Stimulated activated CD8-positive, alpha-beta memory T cell treated with anti-CD3 and anti-CD28 coated beads, Interleukin-15, amount 100 ng/mL, for 1 hour (primary cell): ENCODE data around the gene DCXR.

ENCODE experiments used
- DNase-seq: peaks from one replicate; pipeline ENCODE4 v3.0.0-alpha.2; 2020; ENCODE audit warnings: low read depth

DCXR gene

GRCh38 chr17:82011617-82012187, 25.8 kb downstream of the DCXR start:
- DNase-seq: no peak

- DNase-seq: no peak
Observed at GRCh38 chr17:82010575-82011525, 26.6 kb downstream of the DCXR start.

- no peak for DNase-seq
Observed at GRCh38 chr17:82009413-82009812, 28.1 kb downstream of the DCXR start.

- DNase-seq: no peak
Observed at GRCh38 chr17:82008941-82009405, 28.5 kb downstream of the DCXR start.

GRCh38 chr17:82008258-82008940, 29.1 kb downstream of the DCXR start:
- DNase-seq: no peak

GRCh38 chr17:82007495-82008257, 29.8 kb downstream of the DCXR start:
- no peak for DNase-seq

- DNase-seq: no peak
Observed at GRCh38 chr17:82007228-82007494, 30.3 kb downstream of the DCXR start.

- DNase-seq: no peak
Observed at GRCh38 chr17:82006468-82007227, 30.8 kb downstream of the DCXR start.

- DNase-seq: no peak
Observed at GRCh38 chr17:82005701-82006348, 31.7 kb downstream of the DCXR start.

GRCh38 chr17:82004517-82005455, 32.7 kb downstream of the DCXR start:
- no peak for DNase-seq

GRCh38 chr17:82003411-82004381, 33.8 kb downstream of the DCXR start:
- no peak for DNase-seq

GRCh38 chr17:82001571-82002056, 35.9 kb downstream of the DCXR start:
- no peak for DNase-seq

- DNase-seq: no peak
Observed at GRCh38 chr17:82000803-82001570, 36.5 kb downstream of the DCXR start.

GRCh38 chr17:81999976-82000802, 37.3 kb downstream of the DCXR start:
- DNase-seq: no peak

GRCh38 chr17:81999587-81999975, 37.9 kb downstream of the DCXR start:
- no peak for DNase-seq

- no peak for DNase-seq
Observed at GRCh38 chr17:81998691-81999438, 38.6 kb downstream of the DCXR start.
